Muscle of leg (tissue), 11 donors: Measurements from ENCODE around the gene SIGLEC1. TPM values are rescaled to one million over a fixed set of nuclear protein-coding genes. Genes with fewer than 3 reads are reported as not detected.

Experiments
- DNase-seq: peaks from one replicate; pipeline ENCODE4 v3.0.0; 2013
- H3K27ac ChIP-seq: one replicate; pipeline ENCODE4 v1.5.1; 2013; ENCODE audit warnings: mild to moderate bottlenecking, low read length, control low read depth
- H3K27me3 ChIP-seq: one replicate; pipeline ENCODE4 v1.6.1; 2013; ENCODE audit warnings: low read length; ENCODE audit not compliant: control insufficient read depth, insufficient read depth
- H3K36me3 ChIP-seq: one replicate; pipeline ENCODE4 v1.6.1; 2013; ENCODE audit warnings: low read length; ENCODE audit not compliant: control insufficient read depth, insufficient read depth
- H3K4me1 ChIP-seq: one replicate; pipeline ENCODE4 v1.6.1; 2013; ENCODE audit warnings: low read length; ENCODE audit not compliant: control insufficient read depth, insufficient read depth
- H3K4me3 ChIP-seq: one replicate; pipeline ENCODE4 v1.5.1; 2013; ENCODE audit warnings: low read length, control low read depth
- H3K9me3 ChIP-seq: replicated peaks from 2 replicates; pipeline ENCODE4 v1.6.1; 2013; ENCODE audit warnings: low read depth, low read length; ENCODE audit not compliant: control insufficient read depth
- whole genome bisulfite sequencing: methylation state at CpG from one replicate; pipeline ENCODE4 v1.1.5; 2013; ENCODE audit warnings: missing lambda C conversion rate; ENCODE audit not compliant: insufficient coverage; 5-methylcytosine and 5-hydroxymethylcytosine counted together
- polyA plus RNA-seq, 8 donors: library from polyadenylated mRNA; unstranded; fragments of 120-200 nt; gene quantifications; one replicate each; pipeline versions ENCODE4 v1.2.1 to v1.2.3, GENCODE V29; 2013; ENCODE audit warnings: inconsistent platforms in 1 of 8, low replicate concordance in 1 of 8; ENCODE audit not compliant: insufficient read length in 8 of 8, insufficient read depth in 1 of 8
- total RNA-seq: library from RNA; stranded (reverse); fragments of 120-200 nt; gene quantifications from one replicate; pipeline ENCODE4 v1.2.4, GENCODE V29; 2013

Gene SIGLEC1
- total and polyA plus RNA-seq, 9 donors = 2.1 to 6.2 (median 3.7) TPM

DNA sequence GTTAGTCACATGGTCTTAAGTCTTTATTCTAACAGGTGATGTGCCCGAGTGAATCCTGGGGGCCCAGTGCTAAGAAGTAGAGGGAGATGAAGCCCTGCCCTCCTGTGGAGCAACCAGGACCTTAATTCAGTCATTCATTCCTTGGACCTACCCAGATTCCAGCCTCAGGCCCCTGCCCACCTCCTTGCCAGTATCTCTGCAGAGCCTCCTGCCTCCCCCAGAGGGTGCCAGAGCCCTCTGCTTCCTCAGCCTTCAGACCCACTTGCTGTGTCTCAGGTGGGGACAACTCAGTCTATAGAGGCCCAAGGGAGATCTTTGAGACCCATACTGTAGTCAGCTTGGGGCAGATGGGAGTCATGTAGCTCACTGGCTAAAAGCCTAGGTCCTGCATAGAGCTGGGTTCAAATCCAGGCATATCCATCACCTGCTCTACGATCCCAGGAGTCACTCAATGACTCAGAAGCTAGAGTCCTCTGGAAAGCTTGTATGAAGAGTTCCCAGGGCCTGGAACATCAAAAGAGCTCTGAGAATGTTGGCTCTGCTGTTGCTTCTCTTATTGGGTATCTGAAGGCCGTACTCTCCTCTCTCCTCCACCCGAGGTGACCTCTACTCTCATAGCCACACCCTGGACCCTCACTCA, 3.9 kb upstream of the SIGLEC1 start:
- Histone ChIP-seq H3K27me3 (no peaks in the 10 kb centered on the region), H3K4me3 (no peak overlapping the region), H3K9me3 (no peaks in the 10 kb centered on the region), H3K4me1 (peaks cover 10% of the 10 kb centered on the region), H3K36me3 (no peaks in the 10 kb centered on the region), H3K27ac (no peak overlapping the region)
- peak; percentile 61 for DNase-seq
- no CpG with 5 or more reads among the region's 4 CpGs for WGBS

DNA sequence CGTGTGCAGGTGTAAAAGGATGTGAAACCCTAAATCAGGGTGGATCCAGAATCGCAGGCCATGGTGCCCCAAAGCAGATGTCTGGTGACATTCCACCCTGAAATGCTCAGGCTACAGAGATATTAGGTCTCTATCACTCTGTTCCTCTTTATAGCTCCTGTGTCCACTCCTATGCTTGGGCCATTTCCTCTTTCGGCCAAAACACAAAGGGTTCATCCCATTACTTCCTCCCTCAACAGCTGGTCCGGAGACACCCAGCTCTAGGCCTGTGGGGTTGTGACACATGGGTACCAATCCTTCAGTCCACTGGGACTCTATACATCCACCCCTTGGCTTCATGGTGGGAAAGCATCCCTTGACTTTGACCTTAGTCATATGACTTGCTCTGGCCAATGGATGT, 1.7 kb upstream of the SIGLEC1 start:
- no peak overlapping the region for H3K4me3 ChIP-seq
- H3K4me1 ChIP-seq = peaks cover 25% of the 10 kb centered on the region
- no peaks in the 10 kb centered on the region for H3K27me3 ChIP-seq
- no peak overlapping the region for H3K27ac ChIP-seq
- DNase-seq = peak; percentile 46
- no peaks in the 10 kb centered on the region for H3K9me3 ChIP-seq
- no peaks in the 10 kb centered on the region for H3K36me3 ChIP-seq
- 68% methylated on average over 2 of the region's 4 CpGs for WGBS

DNA sequence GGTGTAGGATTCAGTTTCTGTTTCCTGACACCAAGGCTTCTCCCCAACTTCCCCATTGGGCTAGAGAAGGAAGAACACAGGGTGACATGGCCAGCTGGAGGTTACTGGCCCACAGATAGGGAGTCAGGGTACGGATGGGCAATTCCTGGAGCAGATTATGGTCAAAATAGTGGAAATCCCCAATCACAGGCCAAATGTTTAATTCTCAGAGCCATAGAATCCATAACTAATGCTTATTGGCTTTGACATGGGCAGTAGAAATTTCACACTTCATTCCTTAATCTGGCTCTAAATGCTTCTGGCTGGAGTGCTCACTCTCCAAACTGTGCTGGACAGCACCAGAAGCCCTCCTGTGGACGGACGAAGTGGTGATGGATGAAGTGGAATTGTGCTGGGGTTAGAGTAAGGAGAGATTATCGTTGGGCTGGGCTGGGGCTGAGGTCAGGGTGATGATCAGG, 887 bp downstream of the SIGLEC1 start:
- peak overlapping the region; percentile 22 for H3K4me3 ChIP-seq
- H3K4me1 ChIP-seq = peaks cover 39% of the 10 kb centered on the region
- no peaks in the 10 kb centered on the region for H3K9me3 ChIP-seq
- H3K27ac ChIP-seq = peak overlapping the region; percentile 75
- WGBS = 40% methylated on average over 3 of the region's 4 CpGs
- no peaks in the 10 kb centered on the region for H3K27me3 ChIP-seq
- H3K36me3 ChIP-seq = no peaks in the 10 kb centered on the region
- peak; percentile 69 for DNase-seq

DNA sequence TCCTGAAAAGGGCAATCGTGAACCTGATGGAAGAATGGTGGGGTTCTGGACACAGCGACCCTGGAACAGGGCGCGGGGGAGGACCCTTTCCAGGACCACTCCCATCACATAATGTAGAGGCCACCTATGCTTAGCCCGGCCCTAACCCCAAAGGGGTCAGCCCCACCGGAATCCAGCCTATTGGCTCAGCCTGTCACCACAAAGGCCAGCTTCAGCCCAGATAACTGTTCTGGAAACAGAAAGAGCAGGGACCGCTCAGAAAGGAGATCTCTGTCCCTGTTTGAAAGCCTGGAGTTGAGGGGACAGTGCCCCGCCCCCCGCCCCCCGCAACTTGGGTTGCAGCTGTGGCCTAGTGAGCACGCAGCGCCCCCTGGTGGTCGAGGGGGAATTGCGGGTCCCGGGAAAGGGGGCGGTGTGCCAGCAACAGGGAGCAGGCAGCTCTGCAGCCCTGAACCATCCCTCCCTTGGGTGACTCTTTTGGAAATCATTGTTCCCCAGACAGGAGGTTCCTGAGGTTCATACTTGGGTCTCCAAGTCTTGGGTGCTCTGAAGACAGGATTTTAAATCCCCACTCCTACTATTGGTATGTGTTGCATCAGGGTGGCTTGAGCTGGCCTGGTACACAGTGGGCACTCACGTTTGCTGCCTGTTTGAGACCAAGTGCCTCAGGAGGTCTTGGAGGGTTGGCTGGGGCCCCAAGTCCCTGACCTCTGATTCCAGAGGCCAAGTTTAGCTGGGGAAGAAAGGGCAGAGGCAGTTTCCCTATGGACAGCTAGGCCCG, 1.5 kb downstream of the SIGLEC1 start:
- 23% methylated on average over 15 of the region's 18 CpGs for WGBS
- peak overlapping the region; percentile 22 for H3K4me3 ChIP-seq

DNA sequence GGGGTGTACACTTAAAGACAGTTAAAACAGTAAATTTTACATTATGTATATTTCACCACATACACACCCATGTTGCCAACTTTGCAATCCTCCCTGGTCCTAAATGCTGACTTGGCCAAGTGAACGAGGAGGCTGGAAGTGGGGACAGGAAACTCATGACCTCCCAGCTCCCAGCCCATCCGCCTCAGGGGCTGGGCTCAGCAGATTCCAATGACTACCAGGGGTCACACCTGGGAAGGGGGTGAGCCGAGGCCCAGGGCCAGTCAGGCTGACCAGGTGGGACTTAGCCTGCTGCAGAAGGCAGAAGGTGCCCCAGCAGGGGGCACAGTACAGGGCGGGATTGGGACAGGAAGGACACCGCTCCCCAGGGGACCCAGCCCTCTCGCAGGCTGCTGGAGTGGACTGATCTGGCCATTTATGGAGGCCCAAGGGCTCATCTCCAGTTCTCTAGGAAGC, 2.4 kb downstream of the SIGLEC1 start:
- H3K27ac ChIP-seq = peak overlapping the region; percentile 47
- WGBS = 42% methylated on average over 4 of the region's 6 CpGs
- no peaks in the 10 kb centered on the region for H3K36me3 ChIP-seq
- H3K4me1 ChIP-seq = peaks cover 54% of the 10 kb centered on the region
- peak overlapping the region; percentile 8 for H3K4me3 ChIP-seq
- DNase-seq = peak; percentile 61
- no peaks in the 10 kb centered on the region for H3K27me3 ChIP-seq
- H3K9me3 ChIP-seq = no peaks in the 10 kb centered on the region

More for the DNA sequence above, 1.5 kb downstream of the SIGLEC1 start:
- H3K27ac ChIP-seq = peak overlapping the region; percentile 75
- H3K9me3 ChIP-seq = no peaks in the 10 kb centered on the region
- H3K27me3 ChIP-seq = no peaks in the 10 kb centered on the region
- H3K4me1 ChIP-seq = peaks cover 46% of the 10 kb centered on the region
- peak; percentile 79 for DNase-seq
- H3K36me3 ChIP-seq = no peaks in the 10 kb centered on the region

DNA sequence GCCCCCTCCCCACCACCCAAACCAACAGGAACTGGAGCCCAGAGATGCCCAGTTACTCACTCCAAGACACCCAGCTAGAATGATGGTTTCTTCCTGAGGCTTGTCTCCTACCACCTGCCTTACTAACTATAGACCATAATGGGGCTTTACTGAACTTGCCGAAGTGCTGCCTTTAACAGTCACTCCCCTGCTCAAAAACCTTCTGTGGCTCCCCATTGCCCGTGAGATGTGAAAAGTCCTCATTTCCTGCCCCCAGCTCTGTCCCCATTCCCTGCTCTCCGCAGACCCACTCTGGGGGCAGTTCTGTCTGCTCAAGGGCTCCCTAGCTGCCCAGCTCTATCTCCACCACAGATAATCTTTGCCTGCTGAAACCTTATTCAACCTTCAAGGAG, 4.9 kb downstream of the SIGLEC1 start:
- H3K27me3 ChIP-seq = no peaks in the 10 kb centered on the region
- no peak overlapping the region for H3K27ac ChIP-seq
- no peak for DNase-seq
- H3K4me1 ChIP-seq = peaks cover 64% of the 10 kb centered on the region
- H3K9me3 ChIP-seq = no peaks in the 10 kb centered on the region
- 73% methylated on average over 3 of the region's 3 CpGs for WGBS
- H3K36me3 ChIP-seq = no peaks in the 10 kb centered on the region
- H3K4me3 ChIP-seq = no peak overlapping the region

DNA sequence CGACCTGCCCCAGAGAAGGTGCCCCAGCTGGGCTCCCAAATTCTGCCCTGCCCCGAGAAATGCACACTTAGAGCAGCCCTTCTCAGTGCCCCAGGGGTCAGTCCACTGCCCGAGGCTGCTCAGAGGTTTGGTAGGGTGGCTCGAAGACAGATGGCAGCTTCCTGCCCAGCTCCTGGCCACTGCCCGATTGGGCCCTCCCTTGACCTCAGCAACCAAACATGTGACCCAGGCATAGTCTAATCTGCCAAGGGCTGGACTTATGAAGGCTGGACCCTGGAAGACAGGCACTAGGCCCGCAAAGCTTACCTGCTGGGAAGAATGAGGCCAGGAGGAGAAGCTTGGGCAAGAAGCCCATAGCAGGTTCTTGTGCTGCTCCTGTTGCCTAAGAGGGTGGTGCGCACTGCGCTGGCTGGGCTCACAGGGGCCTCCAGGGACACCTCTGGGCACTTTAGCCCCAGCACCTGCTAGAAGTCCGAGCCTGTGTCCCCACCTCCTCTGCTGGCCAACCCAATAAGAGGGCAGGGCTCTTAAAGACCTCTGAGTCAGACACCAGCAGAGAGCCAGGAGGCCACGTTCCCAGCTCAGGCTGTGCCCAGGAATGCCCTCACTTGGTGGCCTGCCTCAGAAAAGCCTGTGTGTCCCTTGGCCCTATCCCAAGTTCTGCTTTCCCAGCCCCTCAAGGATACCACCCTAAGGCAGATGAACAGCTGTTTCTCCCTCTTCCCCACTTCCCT, 5.5 kb downstream of the SIGLEC1 start:
- H3K4me3 ChIP-seq = no peak overlapping the region
- no peaks in the 10 kb centered on the region for H3K36me3 ChIP-seq
- peak; percentile 62 for DNase-seq
- WGBS = 63% methylated on average over 10 of the region's 10 CpGs
- H3K27me3 ChIP-seq = no peaks in the 10 kb centered on the region
- H3K4me1 ChIP-seq = peaks cover 61% of the 10 kb centered on the region
- no peaks in the 10 kb centered on the region for H3K9me3 ChIP-seq
- peak overlapping the region; percentile 4 for H3K27ac ChIP-seq

DNA sequence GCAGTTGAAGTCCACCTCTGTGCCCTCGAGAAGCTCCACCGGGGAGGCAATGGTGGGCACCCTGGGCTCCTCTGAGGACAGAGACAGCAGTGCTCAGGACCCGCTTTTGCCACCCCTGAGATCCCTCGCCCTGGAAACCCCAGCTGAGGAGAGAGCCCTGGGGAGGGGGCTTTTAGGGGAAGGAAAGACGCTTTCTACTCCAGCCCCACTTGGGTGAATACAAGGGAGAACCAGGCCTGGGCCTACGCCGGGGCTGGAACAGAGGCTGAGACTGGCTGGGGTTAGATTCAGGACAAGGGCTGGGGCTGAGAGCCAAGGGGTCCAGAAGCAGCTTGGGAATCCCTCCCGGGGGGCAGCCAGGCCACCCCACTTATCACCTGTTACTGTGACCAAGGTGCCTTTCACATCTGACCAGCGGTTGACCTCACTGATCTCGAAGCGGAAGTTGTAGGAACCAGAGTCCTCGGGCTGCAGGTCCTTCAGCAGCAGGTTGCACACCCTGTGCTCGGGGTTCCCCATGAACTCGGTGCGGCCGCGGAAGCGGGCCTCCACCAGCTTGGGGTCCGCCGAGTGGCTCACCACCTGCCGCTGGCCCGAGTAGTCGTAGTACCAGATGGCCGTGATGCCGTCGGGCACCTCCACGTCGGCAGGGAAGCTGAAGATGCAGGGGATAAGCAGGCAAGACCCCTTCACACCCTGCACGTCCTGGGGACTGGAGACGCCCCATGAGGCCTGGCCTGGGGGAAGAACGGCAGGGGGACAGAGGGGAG, 6.2 kb downstream of the SIGLEC1 start:
- Histone ChIP-seq H3K36me3 (no peaks in the 10 kb centered on the region), H3K4me3 (no peak overlapping the region), H3K4me1 (peaks cover 56% of the 10 kb centered on the region), H3K27ac (no peak overlapping the region), H3K27me3 (no peaks in the 10 kb centered on the region), H3K9me3 (no peaks in the 10 kb centered on the region)
- DNase-seq = no peak
- WGBS = 92% methylated on average over 24 of the region's 31 CpGs

DNA sequence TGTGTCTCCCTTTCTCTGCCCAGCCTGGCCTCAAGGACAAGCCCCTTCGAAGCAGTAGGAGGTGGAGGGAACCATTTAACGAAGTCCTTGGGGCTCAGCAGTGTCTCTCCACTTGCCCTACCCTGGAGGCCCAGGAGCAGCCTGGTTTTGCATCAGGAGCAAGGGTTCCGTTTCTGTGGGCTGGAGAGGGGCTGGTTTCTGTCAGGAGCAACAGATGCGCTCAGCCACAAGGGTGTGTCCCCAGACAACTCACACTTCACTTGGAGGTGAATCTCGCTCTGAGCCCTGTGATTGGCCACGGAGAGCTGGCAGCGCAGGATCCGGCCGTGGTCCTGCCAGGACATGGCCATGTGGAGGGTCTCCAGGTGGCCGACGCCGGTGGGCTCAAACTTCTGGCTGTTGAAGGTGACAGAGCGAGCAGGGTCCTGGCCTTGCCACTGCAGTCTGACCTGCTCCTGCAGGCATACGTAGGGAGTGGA, 6.9 kb downstream of the SIGLEC1 start:
- Histone ChIP-seq H3K27ac (no peak overlapping the region), H3K36me3 (no peaks in the 10 kb centered on the region), H3K9me3 (no peaks in the 10 kb centered on the region), H3K4me3 (no peak overlapping the region), H3K4me1 (peaks cover 50% of the 10 kb centered on the region), H3K27me3 (no peaks in the 10 kb centered on the region)
- DNase-seq = no peak
- WGBS = 77% methylated on average over 14 of the region's 14 CpGs
